HFF-Myc (cell line): Measurements from ENCODE around the gene CCDC6.

Source experiments
- DNase-seq: peaks from one replicate; pipeline ENCODE4 v3.0.0-alpha.2; 2011; ENCODE audit warnings: low read depth; ENCODE audit errors: extremely low read depth
- H3K4me3 ChIP-seq: replicated peaks from 2 replicates; pipeline ENCODE4 v1.5.1; 2011; ENCODE audit warnings: low read depth, mild to moderate bottlenecking, control low read depth, low read length
- TF ChIP-seq, protein P1 (sequence below): IDR thresholded peaks from 2 replicates; pipeline ENCODE4 v1.5.1; 2012; ENCODE audit warnings: mild to moderate bottlenecking, low read depth, low read length, control low read depth; ENCODE audit errors: missing control alignments

CCDC6 gene

DNA sequence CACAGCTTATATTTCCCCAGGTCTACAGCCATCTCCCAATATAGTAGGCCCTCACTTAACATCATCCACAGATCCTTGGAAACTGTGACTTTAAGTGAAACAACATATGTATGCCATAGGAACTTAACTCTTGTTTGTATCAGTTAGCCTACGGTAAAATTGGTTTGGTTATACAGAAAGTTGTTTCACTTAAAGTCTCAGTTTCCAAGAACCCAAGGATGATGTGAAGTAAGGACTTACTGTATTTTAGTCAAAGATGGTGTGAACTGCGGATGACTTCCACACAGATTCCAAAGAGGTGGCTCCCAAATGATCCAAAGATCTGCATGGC is 96.7 kb downstream of the CCDC6 start:
- TF ChIP-seq, protein P1, sequence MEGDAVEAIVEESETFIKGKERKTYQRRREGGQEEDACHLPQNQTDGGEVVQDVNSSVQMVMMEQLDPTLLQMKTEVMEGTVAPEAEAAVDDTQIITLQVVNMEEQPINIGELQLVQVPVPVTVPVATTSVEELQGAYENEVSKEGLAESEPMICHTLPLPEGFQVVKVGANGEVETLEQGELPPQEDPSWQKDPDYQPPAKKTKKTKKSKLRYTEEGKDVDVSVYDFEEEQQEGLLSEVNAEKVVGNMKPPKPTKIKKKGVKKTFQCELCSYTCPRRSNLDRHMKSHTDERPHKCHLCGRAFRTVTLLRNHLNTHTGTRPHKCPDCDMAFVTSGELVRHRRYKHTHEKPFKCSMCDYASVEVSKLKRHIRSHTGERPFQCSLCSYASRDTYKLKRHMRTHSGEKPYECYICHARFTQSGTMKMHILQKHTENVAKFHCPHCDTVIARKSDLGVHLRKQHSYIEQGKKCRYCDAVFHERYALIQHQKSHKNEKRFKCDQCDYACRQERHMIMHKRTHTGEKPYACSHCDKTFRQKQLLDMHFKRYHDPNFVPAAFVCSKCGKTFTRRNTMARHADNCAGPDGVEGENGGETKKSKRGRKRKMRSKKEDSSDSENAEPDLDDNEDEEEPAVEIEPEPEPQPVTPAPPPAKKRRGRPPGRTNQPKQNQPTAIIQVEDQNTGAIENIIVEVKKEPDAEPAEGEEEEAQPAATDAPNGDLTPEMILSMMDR, result no peak
- no peak overlapping the region for H3K4me3 ChIP-seq
- no peak for DNase-seq

DNA sequence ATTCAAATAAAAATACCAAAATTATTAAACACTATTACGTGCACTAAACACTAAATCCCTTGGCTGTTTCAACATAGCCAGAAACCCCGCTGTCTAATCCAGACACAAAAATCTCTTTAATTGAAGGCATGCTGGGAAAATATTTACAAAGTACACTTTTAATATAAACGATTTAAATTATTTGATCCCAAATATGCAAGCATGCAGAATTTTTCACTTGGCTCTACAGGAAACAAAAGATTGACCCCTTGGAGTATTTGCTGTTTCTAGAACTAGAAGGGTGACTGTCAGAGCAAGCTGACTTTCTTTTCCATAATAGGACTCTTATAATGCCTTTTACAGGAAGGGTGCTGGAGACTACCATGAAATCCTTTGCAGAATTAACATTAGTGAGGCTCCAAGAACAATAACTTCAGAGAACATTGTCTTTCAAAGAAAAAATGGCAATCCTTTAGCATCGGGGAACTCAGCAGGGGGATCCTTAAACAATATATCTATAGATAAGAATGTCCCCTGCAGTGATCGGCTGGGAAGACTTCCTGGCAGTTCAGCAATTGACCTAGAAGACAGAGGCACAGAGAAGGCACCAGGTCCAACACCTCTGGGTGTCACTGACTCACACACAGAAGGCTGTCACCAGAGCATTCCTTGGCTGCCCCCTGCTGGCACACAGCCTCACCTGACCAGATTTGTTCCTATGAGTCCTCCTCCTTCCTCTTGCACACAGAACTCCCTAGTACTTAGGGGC is 97.3 kb downstream of the CCDC6 start:
- DNase-seq, result peak; percentile 22
- TF ChIP-seq, protein P1, result peak; percentile 69
- H3K4me3 ChIP-seq, result no peak overlapping the region

DNA sequence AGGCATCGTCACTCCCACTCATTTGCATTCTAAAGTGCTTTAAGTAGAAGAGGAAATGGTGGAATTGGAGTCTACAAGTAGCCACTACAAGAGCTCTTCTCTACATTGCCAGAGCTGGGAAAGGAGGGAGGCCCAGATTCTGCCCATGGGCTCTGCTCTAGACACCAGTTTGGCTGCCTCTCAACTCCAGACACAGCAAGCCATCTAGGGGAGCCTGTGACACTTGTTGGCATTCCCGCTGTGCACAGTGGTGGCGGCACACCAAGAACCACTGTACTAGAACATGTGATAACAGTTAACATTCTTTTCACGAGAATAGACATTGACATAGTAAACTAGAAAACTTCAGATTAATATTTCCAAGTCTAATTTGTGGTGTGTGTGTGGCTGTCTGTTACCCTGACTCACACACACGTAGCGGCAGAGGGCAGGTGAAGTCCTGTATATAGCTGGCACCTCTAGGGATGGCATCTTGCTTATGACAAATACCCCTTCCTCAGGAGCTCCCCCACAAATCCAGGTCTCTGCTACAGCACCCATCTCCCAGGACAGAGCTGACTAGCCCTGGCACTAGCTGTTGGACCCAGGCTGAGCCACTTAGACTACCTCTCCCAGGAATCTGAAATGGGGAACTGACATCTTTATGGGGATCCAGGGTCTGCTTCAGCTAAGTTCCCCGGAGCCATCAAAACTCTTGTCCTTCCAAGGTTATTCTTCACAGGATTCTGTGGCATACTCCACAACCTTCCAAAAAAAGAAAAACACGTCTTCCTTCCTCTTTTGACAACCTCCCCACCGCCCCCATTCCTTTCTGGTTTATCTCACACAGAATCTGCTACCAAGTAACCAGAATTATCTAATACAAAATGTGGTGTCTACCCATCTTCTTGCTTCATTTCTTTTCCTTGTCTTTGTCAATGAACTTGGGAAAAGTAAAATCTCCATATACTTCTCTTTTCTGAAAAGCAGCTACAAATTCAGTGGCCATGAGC is 98.4 kb downstream of the CCDC6 start:
- DNase-seq, result no peak
- H3K4me3 ChIP-seq, result no peak overlapping the region
- TF ChIP-seq, protein P1, result no peak

DNA sequence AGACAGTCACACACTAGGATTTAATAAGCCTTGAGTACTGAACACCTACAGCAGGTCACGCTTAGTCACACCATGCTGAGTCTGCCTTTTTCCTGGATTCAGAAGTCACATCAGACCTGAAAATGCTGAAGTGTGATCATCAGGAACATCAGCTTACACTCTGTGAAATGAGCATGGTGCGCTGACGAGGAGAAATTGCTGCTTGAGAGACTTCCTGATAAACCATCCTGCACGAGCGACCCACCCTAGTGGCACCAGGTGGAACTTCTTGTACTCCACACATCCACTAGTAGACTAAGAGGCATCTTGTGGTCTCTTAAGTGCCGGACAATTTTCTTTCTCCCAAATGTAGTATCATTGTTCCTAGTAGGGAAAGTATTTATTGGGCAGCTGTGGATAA is 101.3 kb downstream of the CCDC6 start:
- DNase-seq, result no peak
- H3K4me3 ChIP-seq, result no peak overlapping the region
- TF ChIP-seq, protein P1, result peak; percentile 52

DNA sequence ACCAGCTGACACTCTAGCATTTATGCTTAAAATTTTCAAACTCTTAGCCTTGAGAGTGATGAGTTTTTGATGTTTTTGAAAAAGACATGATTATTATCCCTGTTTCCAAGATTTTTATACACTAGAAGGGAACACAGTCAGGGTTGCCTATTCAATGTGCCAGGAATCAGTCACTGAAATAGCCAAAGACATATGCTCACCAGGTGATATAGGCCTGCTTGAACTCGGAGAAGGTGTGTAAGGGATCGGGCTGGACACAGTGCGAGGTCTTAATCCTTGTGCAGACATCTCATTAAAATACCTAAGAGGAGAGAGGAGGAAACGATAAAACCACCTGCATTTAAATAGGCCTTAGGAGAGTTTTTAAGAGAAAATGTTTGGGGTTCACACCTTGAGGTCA is 102.1 kb downstream of the CCDC6 start:
- TF ChIP-seq, protein P1, result no peak
- DNase-seq, result no peak
- no peak overlapping the region for H3K4me3 ChIP-seq

DNA sequence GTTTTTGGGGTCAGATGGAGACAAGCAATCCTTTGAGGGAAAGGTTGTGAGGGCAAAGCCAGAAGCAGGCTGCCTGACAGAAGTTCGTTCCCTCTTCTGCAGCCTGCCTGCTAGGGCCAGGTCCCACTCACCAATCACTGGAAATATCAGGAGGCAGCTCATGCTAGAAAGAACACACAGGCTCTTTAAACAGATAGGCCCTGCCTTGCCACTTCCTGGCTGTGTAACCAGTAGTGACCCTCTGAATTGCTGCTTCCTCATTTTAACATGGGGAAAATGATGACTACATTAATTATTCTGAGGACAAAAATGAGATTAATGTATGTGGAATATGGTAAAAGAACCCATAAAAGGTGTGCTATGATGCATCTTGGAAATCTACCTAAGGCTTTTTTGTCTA is 102.6 kb downstream of the CCDC6 start:
- no peak overlapping the region for H3K4me3 ChIP-seq
- no peak for DNase-seq
- TF ChIP-seq, protein P1, result no peak
